GM21526 (cell line): Measurements from ENCODE around the gene HUNK.

Source experiments
- ATAC-seq: cut with Tn5 transposase; IDR thresholded peaks from one replicate; pipeline ENCODE4 v1.9.1; 2021; ENCODE audit warnings: moderate library complexity; ENCODE audit not compliant: unreplicated experiment, low FRiP score

HUNK gene

GRCh38 chr21:31894457-31894856 lies 21.6 kb downstream of the HUNK start:
- no peak for ATAC-seq

- ATAC-seq: no peak
These were observed 22.4 kb downstream of the HUNK start for GRCh38 chr21:31895077-31895835.

DNA sequence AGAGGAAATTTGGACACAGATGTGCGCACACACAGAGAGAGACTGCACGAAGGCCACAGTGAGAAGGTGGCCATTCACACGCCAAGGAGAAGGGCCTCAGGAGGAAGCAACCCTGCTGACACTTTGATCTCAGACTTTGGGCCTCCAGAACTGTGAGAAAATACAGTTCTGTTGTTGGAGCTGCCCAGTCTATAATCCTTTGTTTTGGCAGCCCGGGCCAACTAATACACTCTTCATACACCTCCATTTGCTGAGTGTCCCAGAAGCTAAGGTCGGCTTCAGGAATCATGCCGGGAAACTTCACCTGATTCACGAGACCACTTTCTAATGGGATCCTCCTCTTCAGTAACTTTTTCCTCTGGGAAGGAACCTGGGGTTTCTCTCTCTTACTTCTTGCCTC lies 23.2 kb downstream of the HUNK start:
- no peak for ATAC-seq

DNA sequence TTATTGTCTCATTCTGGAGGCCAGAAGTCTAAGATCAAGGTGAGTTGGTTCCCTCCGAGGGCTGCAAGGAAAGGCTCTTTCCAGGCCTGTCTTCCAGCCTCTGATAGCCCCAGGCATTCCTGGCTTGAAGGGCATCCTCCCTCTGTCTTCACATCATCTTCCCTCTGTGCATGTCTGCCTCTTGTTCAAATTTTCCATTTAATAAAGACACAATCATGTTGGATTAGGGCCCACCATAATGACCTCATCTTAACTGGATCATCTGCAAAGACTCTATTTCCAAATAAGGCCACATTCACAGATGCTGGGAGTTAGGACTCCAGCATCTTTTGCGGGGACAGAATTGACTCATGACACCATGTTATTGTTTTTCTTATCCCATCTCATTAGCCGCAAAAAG lies 24.5 kb downstream of the HUNK start:
- ATAC-seq: no peak

GRCh38 chr21:31898933-31899630 lies 26.3 kb downstream of the HUNK start:
- no peak for ATAC-seq

DNA sequence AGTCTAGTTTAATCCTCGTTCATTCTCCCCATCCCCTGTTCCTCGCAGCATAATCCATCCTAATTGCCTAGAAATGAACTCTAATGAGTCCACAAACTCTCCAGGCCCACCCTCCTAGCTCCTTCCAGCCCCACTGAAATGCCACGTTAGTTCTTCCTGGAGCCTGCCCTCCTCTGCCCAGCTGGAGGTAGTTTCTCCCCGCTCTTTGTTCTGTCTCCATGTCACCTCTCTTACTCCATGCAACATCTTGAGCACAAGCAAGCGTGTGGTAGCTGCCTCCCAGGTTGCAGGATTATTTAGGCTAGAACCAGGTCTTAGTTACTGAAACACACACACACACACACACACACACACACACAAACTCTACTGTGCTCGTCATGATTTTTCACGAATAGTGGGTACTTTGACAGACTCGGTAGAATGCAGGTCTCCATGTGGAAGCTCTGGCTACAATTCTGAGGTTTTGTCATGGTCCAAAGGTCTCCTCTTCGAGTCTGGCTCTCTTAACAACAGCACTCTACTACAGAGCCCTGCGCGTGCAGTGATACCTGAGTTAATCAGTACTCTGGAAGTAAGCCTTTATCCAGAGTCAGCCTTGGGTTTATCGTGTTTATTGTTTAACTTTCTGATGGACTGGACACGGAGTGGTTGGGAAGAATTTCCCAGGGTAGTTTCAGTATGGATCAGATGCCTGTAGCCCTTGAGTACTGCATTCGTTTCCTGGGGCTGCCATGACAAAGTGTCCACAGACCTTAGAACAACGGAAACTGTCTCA lies 27.5 kb downstream of the HUNK start:
- ATAC-seq: no peak

- no peak for ATAC-seq
These were observed 28.5 kb downstream of the HUNK start for GRCh38 chr21:31901315-31901714.

GRCh38 chr21:31902438-31902837 lies 29.6 kb downstream of the HUNK start:
- no peak for ATAC-seq

GRCh38 chr21:31903896-31904295 lies 31.1 kb downstream of the HUNK start:
- ATAC-seq: no peak

DNA sequence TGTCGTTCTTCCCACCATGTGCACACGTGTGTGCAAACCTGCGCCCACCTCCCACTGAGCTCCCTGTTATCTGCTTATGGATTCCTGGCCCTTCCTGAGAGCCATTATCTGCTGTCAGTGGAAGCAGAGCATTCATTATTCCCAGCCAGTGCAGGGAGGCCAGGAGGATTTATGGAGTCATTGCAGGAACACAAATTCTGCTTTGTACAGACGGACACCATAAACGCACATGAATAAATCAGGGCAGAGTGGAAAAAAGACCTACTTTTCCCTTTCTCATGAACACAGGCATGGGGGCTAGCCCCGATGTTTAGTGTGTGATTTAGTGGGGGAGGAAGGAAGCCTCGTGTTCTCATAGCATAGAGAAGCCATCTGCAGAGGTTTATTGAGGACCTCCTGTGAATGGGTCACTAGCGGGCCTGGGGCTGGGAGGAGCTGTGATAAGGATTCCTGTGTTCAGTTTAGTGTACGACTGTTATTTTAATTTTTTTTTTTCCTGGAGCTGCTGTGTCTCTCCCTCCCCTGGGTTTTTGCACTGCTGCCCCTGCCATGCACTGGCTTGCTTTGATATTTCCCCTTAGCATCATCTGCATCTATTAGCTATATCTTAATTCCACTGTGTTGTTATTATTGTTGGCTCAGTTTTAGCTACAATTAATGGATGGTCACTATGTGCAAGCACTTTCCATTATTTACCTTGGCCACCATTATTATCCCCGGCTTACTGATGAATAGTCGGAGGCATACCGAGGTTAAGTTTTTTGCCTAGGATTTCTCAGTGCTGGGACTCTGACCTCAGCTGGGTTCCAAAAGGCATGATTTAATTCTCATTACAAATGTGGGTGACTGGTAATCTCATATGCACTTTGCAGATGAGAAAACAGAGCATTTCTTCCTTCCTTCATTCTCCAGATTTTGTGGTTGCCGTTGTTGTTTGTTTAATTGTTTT lies 33.0 kb downstream of the HUNK start:
- no peak for ATAC-seq

- ATAC-seq: no peak
These were observed 35.5 kb downstream of the HUNK start for GRCh38 chr21:31908106-31909031.

GRCh38 chr21:31909153-31910073 lies 36.6 kb downstream of the HUNK start:
- no peak for ATAC-seq

DNA sequence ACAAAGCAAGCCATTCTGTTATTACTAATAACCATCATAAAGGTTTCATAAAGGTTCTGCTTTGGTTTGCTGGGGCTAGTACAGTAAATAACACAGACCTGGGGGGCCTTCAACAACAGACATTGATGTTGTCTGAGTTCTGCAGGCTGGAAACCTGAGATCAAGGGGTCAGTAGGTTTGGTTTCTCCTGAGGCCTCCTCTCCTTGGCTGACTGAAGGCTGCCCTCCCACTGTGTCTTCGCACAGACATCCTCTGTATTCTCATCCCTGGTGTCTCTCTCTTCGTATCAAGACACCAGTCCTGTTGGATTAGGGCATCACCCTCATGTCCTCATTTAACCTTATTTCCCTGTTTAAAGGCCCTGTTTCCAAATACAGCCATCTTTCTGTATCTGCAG lies 37.3 kb downstream of the HUNK start:
- no peak for ATAC-seq

GRCh38 chr21:31911138-31911907 lies 38.5 kb downstream of the HUNK start:
- ATAC-seq: no peak

GRCh38 chr21:31912501-31912900 lies 39.7 kb downstream of the HUNK start:
- ATAC-seq: no peak

DNA sequence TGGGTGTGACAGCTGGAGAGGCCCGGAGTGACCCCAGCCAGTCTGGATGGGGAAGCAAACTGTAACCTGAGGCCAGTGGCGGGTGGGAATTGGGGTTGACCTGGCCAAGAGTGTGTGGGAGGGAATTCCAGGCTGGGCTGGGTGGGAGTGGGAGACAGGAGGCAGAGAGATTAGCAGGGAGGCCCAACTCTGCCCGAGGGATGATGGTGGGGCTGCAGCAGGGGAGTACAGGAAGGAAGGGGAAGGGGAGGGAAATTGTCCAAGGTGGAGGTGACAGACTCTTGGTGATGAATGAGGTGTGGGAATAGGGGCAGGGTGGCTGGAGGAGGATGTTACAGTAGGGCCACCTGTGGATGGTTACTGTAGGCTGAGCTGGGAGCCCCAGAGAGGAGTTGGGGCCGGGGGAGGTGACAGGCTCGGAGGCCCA lies 40.4 kb downstream of the HUNK start:
- no peak for ATAC-seq

DNA sequence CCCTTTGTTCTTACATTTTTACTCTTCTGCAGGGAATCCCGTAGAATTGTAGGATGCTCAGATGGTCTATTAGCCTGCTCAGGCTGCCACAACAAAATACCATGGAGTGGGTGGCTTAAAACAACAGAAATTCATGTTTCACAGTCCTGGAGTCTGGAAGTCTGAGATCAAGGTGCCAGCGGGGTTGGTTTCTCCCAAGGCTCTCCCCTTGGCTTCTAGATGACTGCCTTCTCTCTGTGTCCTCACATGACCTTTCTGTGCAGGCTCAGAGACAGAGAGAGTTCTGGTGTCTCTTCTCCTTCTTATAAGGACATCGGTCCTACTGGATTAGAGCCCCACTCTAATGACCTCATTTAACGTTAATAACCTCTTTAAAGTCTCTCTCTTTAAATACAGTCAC lies 41.7 kb downstream of the HUNK start:
- ATAC-seq: no peak
